GM21723 (cell line): ENCODE results near the gene CNNM2.
A peak's percentile ranks its signal among the peaks of the same experiment; 100 is the strongest.
"Not testable (repeated sequence)": the region's sequence is repeated elsewhere in the genome, so short reads cannot be mapped to it uniquely, and the experiment has no call there.

Experiments
- ATAC-seq: cut with Tn5 transposase; IDR thresholded peaks from one replicate; pipeline ENCODE4 v1.9.1; 2021; ENCODE audit warnings: mild to moderate bottlenecking, moderate library complexity; ENCODE audit not compliant: unreplicated experiment

Gene CNNM2

DNA sequence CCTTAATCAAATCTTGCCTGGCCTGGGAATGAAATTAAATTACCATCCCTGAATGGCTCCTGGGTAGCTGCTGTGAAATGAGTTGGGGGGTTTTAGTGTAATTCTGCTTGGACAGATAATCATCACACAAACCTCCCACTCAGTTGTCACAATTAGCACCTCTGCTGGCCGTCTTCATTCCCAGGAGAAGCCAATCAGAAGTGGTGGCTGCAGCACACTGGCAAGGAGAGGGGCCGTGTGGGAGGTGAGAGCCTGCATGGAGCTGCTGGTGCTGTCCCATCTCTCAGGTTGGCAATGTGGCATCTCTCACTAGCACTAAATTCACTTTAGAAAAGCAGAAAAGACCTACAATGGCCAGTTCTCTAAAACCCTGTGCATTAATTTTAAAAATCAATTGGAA is 182.5 kb downstream of the CNNM2 start:
- ATAC-seq: no peak

DNA sequence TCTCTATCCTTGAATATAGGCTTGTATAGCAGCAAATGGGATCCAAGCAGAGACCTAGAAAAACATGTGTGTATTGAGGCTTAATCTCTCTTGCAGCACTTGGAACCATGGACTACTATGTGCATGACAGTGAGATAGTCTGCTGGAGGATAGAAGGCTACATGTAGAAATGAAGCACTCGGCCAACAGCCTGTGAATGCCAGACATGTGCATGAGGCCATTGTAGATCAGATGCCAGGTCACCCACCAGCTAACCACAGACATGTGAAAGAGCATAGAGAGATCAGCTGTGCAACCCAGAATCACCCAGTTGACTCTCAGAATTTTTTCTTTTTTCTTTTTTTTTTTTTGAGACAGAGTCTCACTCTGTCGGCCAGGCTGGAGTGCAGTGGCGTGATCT is 184.1 kb downstream of the CNNM2 start:
- ATAC-seq: no peak

DNA sequence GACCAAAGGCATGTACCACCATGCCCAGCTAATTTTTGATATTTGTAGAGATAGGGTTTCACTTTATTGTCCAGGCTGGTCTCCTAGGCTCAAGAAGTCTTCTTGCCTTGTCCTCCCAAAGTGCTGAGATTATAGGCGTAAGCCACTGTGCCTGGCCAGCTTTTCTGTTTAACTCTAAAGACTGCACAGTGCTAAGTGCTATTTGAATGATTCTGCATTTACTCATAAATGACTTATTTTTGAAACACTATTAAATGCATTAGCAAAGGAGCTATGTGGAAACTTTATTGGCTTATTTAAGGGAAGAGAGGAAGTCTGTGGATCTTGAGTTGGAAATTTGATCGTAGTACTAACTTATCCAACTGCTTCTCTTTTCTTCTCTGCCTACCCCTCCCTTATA is 185.9 kb downstream of the CNNM2 start:
- no peak for ATAC-seq

DNA sequence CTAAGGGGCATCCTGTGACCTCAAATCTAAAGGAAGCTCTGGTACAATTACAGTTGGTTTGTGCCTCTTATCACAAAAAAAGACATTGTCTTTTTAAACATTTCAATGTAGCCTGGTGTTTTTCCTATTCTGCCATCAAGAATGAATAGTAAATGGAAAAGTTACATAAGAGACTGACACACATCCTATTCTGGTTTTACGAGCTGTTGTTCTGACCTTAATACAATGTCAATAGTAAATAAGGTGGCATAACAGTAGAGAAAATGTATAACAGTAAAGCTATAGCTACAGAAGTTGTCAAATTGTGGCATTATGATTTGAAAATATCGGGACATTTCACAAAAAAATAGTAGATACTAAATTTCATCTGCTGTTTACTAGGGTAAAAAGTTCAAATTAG is 186.6 kb downstream of the CNNM2 start:
- no peak for ATAC-seq

DNA sequence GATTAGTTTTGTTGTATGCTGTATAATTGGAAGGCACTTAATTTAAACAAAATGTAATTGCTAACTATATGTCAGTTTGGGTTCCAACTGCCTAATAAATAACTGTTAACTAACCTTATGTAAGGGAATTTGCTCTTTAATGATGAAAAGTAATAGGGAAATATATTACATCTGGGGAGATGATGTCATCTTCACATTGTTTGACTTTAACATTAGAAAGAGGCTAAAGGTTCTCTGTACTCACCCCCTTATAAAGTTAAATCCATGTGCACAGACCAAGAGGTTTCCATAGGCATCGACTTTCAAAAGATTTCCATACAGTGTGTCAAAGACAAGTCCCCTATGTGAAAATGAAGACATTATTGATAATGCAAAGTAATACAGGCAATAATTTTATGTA is 187.4 kb downstream of the CNNM2 start:
- no peak for ATAC-seq

DNA sequence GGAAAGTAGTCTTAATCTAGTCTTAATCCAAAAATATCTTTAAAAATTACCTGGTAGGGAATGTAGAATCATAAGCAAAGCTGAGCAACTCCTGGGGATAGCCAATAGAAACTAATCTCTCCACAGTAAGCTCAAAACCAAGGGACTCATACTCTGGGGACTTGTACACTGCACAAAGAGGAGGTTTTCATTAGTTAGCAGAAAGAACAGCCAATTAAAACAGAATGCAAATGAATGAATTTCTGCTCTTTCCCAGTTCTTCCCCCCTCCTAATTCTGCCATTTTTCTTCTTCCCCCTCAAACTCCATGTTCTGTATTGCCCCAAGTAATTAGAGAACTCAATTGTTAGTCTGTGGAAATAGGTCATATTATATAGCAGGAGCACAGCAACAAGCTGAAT is 188.4 kb downstream of the CNNM2 start:
- no peak for ATAC-seq

DNA sequence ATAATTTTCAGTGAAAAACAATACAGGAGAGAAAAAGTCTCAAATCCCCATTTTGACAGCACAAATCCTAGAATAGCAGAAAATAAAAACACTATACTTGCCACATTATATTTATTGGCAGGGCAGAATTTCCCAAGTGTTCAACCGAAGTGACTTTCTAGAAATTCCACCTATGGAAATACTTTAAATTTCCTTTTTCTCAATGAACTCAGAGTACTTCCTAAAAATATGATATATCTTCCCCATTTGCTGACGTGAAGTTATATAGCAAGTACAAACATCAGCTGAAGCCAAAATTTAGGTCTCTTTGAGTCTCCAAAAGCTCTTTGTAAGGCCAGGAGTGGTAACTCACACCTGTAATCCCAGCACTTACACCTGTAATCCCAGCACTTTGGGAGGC is 191.7 kb downstream of the CNNM2 start:
- no peak for ATAC-seq

DNA sequence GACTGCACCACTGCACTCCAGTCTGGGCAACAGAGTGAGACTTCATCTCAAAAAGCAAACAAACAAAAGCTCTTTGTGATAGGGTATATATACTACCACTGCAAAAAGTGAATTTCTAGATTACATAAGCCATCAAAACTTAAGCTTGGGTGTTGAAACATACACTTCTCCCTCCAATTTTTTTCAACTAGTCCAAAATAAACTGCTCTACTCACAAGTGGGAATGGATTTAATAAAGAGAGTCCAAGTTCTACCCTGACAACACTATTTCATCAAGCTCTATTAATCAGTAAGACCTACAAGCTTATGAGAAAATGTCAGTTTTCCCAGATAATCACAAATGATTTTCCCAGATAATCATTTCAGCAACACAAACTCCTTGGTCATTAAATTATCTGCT is 192.3 kb downstream of the CNNM2 start:
- ATAC-seq: no peak

DNA sequence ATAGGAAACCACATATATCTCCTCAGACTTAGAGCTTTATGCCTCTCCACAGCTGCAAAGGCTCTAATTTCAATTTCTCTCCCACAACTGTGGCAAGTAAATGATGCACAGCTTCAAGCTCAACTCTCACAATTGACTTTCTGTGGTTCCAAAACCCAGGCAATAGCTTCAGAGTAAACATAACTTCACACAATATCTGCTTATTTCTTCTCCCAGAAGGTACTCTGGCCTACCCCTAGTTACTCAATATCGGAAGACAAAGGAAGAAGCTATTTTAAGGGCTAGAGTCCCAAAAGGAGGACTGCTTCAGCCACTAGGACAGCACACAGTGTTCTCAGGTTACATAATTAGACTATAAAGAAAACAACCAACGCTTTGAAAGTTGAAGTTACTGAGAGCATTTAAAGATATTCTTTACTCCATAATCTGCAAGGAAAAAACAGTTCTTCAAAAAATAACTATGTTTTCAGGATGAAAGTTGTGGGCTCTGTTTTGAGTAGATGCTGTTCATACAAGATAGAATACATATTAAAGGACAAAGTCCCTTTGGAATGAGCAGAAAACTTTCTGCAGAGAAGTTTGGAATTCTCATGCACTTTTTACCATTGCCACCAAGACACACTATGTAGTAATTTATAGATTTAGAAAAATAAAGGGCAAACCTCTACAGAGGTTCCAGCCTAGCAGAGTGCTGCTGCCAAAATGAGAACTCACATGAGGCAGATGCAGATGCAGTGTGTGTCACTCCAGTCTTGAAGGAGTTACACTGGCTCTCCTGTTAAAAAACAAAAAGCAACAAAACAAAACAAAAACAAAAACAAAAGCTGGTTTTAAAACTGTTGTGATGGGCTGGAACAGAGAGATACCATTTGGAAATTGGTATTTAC is 193.2 kb downstream of the CNNM2 start:
- ATAC-seq: peak; percentile 72

DNA sequence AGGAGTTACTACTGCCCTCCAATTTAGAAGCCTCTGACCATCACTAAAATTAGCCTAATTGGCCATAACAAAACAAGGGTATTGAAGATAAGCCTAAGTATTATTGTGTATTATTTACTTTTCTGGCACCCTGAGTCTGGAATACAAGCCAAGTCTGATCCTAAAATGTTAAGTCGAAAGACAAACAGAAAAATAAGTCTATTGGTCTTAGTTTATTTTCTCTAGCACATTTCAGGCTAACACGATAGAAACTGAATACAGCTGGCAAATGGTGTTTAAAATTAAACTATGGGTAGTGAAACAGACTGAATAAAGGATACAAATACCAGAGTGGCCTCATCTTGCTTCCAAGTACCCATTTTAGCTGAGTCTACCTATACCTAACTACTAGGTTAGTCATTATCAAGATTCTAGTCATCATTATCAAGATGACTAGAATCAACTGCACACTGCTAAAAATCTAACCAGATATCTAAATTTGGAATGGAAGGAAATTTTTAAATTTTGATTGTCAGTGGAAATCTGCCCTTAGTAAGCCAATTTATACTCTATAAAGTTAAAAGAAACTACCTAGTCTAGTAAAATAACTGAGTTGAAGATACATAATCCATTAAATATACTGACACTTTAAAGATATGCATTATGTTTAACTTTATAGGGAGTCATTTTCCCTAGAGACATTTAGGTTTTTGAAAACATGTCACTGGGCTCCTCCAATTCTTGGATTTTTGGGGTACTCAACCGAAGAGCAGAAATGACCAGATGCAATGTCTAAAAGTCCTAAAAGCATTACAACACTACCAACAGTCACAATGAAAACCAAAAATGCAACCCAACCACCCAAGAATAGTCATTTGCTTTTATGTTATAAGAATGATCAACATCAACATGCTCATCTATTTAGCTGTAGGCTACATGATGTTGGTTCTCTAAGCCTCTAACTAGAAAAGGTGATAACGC is 194.1 kb downstream of the CNNM2 start:
- ATAC-seq: peak; percentile 64

DNA sequence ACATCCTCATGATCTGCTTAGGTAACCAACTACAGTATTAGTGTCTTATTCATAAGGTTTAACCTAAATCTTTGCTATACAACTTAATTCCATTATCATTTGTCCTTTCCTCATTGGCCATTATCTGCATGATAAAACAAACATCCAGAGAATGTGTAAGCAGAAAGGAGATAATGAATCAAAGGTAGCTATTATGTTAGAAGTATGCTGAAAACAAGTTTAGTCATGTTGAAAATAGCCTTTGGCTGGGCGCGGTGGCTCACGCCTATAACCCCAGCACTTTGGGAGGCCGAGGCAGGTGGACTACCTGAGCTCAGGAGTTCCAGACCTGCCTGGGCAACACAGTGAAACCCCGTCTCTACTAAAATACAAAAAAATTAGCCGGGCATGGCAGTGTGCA is 196.8 kb downstream of the CNNM2 start:
- no peak for ATAC-seq

DNA sequence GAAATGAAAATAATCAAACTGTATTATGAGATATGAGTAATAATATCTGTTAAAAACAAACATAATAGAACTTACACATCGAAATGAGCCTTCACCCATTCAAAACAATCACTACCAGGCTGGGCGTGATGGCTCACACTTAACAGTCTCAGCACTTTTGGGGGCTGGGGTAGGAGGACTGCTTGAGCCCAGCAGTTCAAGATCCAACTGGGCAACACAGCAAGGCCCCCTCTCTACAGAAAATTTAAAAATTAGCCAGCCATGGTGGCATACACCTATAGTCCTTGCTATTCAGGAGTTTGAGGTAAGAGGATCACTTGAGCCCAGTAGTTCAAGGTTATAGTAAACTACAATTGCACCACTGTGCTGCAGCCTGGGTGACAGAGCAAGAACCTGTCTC is 199.2 kb downstream of the CNNM2 start:
- no peak for ATAC-seq

DNA sequence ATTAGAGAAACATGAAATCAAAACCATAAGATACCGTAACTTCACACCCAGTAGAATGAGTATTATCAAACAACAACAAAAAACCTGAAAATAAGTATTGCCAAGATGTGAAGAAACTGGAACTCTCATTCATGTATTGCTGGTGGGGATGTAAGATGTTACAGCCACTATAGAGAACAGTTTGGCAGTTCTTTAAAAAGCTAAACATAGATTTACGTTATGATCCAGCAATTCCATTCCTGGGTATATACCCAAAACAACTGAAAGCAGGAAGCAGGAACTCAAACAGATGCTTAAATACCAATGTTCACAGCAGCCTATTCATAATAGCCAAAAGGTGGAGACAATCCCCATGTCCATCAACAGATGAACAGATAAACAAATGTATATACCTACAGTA is 202.5 kb downstream of the CNNM2 start:
- no peak for ATAC-seq

DNA sequence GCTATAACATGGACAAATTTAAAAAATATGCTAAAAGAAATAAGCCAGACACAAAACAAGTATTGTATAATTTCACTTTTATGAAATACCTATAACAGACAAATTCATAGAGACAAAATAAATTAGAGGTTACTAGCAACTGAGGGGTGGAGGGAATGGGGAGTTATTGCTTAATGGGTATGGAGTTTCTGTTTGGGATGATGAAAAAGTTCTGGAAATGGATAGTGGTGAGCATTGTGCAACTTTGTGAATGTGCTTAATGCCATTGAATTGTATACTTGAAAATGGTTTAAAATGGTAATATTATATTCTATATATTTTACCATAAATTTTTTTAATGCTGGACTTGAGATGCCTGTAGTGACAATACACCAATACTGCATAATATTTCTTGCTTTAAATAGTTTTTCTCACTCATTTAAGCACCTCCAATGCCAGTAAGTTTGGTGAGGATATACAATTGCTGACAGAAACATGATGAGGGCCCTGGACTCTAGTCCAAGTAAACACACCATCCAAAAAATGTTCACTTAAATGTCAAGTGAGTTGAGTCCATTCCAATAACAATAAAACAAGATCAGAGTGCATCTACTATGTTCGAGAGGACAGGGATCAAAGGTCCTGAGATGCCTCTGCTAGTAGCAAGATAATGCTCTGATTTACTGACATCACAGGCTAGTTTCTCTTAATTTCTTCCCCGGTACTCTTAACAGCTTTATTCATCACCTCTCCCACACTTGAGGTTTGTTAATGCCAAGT is 203.1 kb downstream of the CNNM2 start:
- ATAC-seq: no peak

DNA sequence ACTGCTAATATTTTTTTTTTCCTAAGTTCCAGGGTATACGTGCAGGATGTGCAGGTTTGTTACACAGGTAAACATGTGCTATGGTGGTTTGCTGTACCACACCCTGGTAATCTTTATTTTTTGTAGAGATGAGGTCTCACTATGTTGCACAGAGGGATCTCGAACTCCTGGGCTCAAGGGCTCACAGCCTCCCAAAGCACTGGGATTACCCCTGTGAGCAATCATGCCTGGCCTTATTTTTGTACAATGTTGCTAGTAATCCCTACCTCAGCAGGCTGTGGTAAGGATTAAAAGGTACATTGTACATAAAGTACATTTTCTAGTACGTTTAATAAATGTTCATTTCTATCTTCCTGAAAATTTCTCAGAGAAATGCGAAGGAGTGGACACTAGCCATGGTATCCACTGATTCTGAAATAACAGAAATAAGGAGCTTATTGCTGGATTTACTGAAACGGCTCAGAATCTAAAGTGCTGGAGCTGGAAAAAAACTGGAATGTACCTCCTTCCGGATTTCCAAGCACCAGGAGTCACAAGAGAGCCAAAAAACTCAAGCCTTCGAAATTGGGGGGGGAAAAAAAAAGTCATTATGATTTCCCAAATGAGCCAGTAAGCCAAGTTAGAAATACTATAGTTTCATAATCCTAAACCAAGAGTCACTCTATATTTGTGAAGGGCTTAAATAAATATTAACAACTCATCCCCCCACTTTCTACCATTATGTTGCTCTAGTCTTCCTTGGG is 205.4 kb downstream of the CNNM2 start:
- no peak for ATAC-seq

DNA sequence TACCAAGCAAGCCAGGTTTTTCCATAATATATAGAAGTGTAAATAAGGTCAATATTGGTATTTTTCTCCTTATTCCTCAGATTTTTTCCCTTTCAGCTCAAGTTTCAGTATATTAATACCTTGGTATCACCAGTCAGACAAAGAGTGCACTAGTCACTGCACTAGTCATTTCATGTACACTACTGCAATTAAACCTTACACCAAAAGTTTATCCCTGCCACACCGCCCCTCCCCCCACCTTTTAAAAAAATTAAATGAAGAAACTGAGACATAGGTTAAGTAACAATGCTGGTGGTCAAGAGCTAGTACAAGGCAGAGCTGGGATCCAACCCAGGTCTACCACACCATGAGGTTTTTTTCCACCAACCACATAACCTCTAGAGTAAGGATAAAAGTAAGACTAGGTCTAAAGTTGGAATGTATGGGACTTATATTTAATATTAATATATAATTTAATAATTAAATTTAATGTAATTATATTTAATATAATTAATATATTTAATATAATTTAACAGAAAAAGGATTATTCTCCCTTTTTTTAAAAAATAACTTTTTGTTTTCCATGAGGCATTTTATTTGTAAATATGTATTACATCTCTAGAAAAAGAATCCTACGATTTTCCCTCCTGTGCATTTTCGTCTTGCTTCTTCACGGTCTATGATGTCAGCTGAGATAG is 206.5 kb downstream of the CNNM2 start:
- ATAC-seq: no peak

DNA sequence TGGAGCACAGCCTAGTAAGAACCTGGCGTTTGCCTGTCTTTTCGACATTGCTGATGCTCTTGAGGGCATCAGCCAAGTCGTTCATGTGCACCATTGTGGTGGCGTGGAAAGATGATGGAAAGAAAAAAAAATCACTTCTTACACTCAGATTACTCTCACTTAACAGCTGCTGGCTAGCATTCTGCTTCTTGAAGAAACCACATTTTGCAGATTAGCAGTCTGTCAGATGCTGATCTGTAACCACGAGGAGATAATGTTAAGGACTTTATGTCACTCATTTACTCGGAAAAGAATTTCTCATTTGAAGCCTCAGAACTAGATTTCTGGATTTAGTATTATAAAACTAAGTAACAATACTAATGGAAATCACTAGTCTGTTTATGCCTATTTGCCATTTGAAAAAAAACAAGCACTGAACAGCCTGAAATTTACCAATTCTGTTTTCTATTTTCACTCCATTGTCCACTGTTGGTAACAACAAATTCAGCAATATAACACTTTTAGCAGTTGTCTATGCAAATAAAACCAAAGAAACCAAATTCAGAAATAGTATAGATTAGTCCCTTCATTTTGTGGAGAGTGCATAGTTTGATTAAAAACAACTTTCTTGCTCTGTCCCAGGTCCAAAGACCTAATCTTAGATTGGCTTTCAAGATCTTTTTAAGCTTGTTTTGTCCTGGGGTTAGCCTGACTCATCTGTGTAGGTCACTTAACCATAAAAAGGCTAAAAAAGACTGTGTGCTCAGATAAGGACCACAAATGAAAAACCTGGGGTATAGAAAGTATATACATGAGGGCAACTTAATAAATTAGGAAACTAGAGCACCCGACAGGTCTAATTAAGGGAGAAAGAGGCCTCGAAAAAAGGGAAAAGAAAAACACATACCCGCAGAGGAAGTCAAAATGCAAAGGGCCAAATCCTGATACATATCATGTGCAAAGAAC is 207.5 kb downstream of the CNNM2 start:
- peak; percentile 88 for ATAC-seq

DNA sequence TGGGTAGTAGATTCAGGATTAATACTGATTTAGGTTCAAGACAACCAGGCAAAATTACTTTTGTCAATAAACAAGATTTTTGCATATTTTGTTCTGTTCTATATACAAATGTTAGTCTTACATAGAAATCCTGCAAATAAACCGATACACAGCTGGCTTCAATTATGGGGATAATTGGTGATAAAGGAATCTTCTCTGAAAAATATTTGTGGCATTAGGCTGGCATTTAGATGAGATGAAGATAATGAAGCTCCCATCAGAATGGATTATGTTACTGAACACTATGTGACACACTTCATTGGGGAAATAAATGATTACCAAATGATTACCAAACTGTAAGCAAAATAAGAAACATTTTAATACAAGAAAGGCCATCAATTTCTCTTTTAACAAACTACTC is 209.1 kb downstream of the CNNM2 start:
- no peak for ATAC-seq

DNA sequence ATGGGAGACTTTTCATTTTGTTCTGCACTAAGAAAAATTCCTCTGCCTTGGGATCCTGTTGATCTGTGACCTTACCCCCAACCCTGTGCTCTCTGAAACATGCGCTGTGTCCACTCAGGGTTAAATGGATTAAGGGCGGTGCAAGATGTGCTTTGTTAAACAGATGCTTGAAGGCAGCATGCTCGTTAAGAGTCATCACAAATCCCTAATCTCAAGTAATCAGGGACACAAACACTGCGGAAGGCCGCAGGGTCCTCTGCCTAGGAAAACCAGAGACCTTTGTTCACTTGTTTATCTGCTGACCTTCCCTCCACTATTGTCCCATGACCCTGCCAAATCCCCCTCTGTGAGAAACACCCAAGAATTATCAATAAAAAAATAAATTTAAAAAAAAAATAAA is 212.1 kb downstream of the CNNM2 start:
- ATAC-seq: not testable (repeated sequence)
